Posterior vena cava (tissue), 2 donors: ENCODE results near the gene HDGFL1. TPM values are rescaled to one million over a fixed set of nuclear protein-coding genes. Genes with fewer than 3 reads are reported as not detected.

Experiments used
- DNase-seq: peaks from one replicate; pipeline ENCODE4 v3.0.0-alpha.2; 2020; ENCODE audit warnings: low spot score
- intact Hi-C, 2 donors: fragments of 100-400 bp; cut with DNase I; formaldehyde crosslinking; loops; one replicate each; pipeline versions ENCODE4 v1.14.1 to v1.14.2; 2022 to 2023
- total RNA-seq, 2 donors: library from RNA; stranded (reverse); fragmentation: NEBNext Ultra II Directional; extraction: Animal tissue kit (Norgen Biotek cat#: 25700); gene quantifications; one replicate each; pipeline ENCODE4 v1.2.1, GENCODE V29; 2021
- donor health status: DM: yes; HTN: yes; CAD: no.
- donor health status: DM: yes; HTN: yes; CAD: no.

The HDGFL1 gene
- total RNA-seq, 2 donors from 2014 or later, result not detected

GRCh38 chr6:22583927-22584326 lies 14.6 kb downstream of the HDGFL1 start:
- intact Hi-C loops, result no loop called here

GRCh38 chr6:22589118-22589517 lies 19.8 kb downstream of the HDGFL1 start:
- intact Hi-C loops, result no loop called here
- DNase-seq, result no peak

More at GRCh38 chr6:22583927-22584326, 14.6 kb downstream of the HDGFL1 start:
- DNase-seq, result no peak

GRCh38 chr6:22590423-22590822 lies 21.1 kb downstream of the HDGFL1 start:
- no peak for DNase-seq
- intact Hi-C loops, result no loop called here

GRCh38 chr6:22593895-22594294 lies 24.5 kb downstream of the HDGFL1 start:
- DNase-seq, result no peak
- intact Hi-C loops, result no loop called here

- no peak for DNase-seq
- intact Hi-C loops, result no loop called here
These were observed 26.6 kb downstream of the HDGFL1 start for GRCh38 chr6:22596011-22596410.

- no peak for DNase-seq
- intact Hi-C loops, result no loop called here
These were observed 29.0 kb downstream of the HDGFL1 start for GRCh38 chr6:22598339-22598738.

GRCh38 chr6:22600059-22600458 lies 30.7 kb downstream of the HDGFL1 start:
- intact Hi-C loops, result no loop called here
- no peak for DNase-seq

GRCh38 chr6:22601984-22602383 lies 32.6 kb downstream of the HDGFL1 start:
- DNase-seq, result no peak
- intact Hi-C loops, result no loop called here

- no peak for DNase-seq
- intact Hi-C loops, result no loop called here
These were observed 36.4 kb downstream of the HDGFL1 start for GRCh38 chr6:22605736-22606135.

GRCh38 chr6:22610127-22610526 lies 40.8 kb downstream of the HDGFL1 start:
- DNase-seq, result no peak
- intact Hi-C loops, result no loop called here

- DNase-seq, result no peak
- intact Hi-C loops, result no loop called here
These were observed 42.9 kb downstream of the HDGFL1 start for GRCh38 chr6:22612236-22612635.

GRCh38 chr6:22613051-22613450 lies 43.7 kb downstream of the HDGFL1 start:
- intact Hi-C loops, result no loop called here
- DNase-seq, result no peak

GRCh38 chr6:22613695-22614094 lies 44.3 kb downstream of the HDGFL1 start:
- intact Hi-C loops, result no loop called here
- DNase-seq, result no peak

GRCh38 chr6:22614547-22614946 lies 45.2 kb downstream of the HDGFL1 start:
- intact Hi-C loops, result no loop called here
- no peak for DNase-seq

- no peak for DNase-seq
- intact Hi-C loops, result no loop called here
These were observed 51.7 kb downstream of the HDGFL1 start for GRCh38 chr6:22621028-22621427.
